GM19452 (cell line): Measurements from ENCODE around the gene TOMM34.

Experiments used
- ATAC-seq: cut with Tn5 transposase; IDR thresholded peaks from one replicate; pipeline ENCODE4 v1.9.1; 2021; ENCODE audit not compliant: unreplicated experiment

The TOMM34 gene

DNA sequence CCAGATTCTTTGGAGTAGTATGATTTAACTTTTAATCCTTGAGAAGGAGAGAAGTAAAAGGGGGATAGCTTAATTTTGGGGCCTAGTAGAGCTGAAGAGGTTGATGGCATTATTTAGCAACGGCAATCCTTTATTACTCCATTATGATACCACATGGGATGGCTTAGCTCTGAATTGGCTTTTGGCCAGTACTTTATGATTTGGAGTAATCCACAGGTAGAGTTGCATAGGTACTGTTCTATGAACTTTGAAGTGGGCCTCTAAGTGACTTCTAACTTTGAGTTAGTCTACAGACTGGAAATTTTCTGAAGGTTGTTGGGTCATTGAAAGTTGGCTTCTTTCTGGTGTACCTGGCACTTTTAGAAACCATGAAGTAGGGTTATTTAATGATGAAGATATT, 63.1 kb downstream of the TOMM34 start:
- ATAC-seq = no peak

GRCh38 chr20:44896583-44896982, 63.6 kb downstream of the TOMM34 start:
- ATAC-seq = no peak

- ATAC-seq = no peak
Measured at GRCh38 chr20:44894959-44895358, 65.2 kb downstream of the TOMM34 start.
